Activated T-cell treated with anti-CD3 and anti-CD28 coated beads for 24 hours (primary cell): ENCODE data around the gene EIF2B5.
A peak's percentile ranks its signal among the peaks of the same experiment; 100 is the strongest.

Experiments
- DNase-seq: peaks from one replicate; pipeline ENCODE4 v3.0.0-alpha.2; 2020; ENCODE audit warnings: low read depth

EIF2B5 gene

DNA sequence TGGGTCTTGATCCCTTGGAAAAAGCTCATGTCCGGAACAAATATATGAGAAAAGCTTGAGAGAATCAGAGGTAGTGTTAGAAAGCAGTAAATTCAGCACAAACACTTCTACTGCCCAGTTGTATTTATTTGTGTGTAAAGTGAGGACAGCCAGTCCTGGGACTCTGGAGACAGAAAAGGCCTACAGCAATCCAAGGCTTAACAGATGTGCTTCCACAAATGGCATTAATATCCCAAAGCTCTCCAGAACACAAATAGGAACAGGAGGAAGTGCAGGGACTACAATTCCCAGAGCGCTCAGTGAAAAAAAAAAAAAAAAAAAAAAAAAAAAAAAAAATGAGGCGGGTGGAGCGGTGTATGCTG is 39.1 kb downstream of the EIF2B5 start:
- DNase-seq = no peak

DNA sequence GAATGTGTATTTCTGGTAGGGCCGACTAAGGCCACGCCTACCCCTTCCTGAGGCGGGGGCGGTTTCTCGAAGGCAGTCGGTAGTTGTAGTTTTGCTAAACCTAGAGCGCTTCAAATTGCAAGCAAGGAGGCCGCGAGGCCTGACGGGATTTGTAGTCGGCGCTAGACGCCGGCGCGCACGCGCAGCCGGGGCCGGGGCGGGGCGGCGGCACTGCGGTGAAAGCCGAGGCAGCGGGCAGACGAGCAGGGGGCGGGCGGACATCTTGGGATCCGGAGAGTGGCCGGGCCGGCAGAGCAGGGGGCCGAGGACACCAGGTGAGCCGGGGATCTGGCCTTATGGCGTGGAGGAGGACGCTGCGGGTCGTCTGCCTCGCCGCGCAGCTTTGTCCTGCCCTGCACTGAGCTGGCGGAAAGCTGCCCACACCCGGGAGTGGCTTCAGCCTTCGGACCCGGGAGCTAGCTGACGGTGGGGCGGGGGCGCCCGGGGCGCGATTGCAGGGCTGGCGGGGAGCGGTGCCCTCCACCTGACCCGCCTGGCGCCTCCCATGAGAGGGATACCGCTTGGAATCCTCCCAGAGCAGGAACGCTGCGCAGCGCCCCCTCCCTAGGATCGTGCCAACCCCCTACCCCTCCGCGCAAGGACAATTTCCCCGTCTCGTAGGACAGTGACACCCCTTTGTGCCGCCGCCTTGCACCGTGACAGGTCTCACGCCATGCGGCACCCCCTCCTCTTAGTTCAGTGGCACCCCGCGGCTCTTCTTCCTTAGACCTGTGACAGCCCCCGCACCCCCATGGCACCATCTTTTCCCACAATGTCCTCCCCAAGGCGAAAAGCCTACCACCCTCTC is 39.7 kb downstream of the EIF2B5 start, which contains the start of gene AP2M1:
TSS of gene AP2M1 (plus strand) at position 210 of the 847 bp plus-strand sequence. CDS start 2,139 bp downstream, outside the sequence.
- peak; percentile 97 for DNase-seq

DNA sequence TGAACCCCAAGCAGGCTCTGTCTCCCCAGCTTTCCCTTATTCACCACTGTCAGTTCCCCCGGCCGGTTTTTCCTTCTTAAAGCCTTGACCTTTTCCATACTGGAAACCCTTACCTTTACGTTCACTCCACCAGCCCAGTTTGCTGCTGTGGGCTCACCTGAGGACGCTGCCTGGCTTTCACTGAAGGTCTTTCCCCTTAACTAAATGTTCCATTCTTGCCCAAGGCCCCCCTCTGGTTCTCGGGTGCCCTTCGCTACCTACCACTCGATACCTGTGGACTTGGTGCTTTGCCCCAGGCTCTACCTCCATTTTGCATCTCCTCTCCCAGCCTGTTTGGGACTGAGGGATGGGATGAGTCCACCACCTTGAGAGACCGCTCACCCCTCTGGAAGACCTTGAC is 40.3 kb downstream of the EIF2B5 start:
- no peak for DNase-seq

DNA sequence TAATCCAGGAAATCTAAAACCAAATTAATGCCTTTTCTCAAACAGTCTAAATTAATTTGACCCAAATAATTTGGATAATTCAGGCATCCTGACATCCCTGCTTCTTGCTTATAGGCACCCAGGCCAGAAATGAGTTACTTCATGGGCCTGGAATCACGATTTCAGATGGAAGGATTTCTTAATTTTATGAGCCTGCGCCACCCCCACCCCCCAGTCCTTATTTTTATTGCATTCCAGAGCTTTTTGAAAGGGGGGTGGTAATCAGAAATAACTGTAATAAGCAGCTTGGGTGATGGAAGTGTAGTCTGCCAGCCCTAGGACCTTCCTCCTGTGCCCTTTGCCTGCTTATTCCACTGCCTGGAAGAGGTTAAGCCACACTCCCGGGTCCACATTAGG is 40.8 kb downstream of the EIF2B5 start:
- no peak for DNase-seq

DNA sequence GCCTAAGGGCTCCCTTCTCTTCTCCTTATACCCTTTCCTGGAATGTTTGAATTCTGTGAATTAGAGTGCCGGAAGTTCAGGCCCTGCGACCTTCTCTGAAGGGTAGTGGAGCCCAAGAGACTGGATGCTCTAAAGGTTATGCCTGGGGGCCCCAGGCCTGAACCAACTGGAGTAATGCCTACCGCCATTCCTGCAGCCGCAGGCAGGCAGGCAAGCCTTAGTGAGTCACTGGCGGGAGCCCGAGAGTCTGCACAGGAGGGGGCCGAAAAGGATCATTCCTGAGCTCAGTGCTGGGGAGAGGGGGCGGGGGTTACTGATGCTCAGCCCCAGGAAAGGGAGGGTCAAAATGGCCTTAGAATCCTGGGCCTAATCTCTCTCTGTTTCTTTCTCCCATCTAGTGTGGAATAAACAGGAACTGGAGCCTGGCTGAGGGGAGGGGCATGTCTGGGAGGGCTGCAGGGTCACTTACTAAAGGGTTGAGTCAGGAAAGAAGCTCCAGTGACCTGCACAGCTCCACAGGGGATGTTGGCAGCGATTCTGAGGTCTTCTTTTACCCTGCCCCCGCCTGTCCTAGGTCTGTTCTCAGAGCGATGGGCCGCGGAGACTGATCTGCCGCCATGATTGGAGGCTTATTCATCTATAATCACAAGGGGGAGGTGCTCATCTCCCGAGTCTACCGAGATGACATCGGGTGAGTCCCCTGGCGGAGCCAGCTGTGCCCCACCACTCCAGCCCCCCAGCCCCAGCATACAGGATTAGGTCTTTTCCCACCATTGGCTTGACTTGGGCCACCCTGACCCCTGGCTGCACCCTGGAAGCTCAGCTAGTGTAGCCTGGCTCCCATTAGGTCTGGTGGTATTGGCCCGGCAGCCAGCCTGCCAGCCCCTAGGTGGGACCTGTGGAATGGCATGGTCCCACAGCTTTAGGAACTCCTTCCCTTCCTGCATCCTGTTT is 41.5 kb downstream of the EIF2B5 start:
- no peak for DNase-seq

DNA sequence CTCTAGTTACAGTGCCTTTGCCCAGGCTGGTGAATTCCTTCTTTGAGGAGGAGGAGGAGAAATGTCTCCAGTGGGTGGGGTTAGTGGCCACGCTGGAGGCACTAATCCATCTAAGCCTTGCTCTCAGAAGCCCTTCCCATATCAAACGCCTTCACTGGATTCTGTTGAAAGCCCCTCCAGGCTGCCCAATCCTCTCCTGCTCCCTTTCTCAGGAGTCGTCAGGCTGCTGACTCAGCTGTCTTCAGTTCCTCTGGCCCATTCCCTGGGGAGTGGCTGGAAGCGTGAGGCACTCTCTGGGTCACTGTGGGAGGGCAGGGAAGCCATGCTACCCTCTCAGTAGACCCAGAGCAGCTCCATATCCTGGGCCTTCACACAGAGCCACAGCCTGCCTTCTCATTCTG is 42.2 kb downstream of the EIF2B5 start:
- no peak for DNase-seq

DNA sequence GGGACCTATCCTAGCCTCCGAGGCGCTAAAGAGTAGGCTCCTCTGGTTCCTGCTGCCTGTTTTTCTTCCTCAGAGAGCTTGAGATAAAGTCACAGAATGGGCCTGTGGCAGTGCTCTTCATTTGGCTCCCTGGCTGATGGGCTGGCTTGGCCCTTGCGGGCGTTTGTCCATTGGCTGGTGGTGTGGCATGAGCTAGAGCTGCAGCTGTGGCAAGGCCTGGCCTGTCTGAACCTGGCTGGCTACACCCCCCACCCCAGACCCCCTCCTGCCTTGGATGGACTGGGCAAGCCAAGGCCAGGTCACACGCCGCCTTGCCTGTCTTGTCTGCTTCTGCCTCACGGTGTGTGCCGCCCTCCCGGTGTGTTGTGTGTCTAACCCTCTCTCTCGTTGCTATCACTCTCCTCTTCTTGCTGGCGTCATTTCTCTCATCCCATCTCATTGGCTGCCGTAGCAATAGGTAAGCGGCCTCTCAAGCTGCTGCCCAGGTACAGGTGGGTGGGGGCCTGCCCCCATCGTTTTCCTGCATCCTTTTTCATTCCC is 42.7 kb downstream of the EIF2B5 start:
- DNase-seq = no peak

DNA sequence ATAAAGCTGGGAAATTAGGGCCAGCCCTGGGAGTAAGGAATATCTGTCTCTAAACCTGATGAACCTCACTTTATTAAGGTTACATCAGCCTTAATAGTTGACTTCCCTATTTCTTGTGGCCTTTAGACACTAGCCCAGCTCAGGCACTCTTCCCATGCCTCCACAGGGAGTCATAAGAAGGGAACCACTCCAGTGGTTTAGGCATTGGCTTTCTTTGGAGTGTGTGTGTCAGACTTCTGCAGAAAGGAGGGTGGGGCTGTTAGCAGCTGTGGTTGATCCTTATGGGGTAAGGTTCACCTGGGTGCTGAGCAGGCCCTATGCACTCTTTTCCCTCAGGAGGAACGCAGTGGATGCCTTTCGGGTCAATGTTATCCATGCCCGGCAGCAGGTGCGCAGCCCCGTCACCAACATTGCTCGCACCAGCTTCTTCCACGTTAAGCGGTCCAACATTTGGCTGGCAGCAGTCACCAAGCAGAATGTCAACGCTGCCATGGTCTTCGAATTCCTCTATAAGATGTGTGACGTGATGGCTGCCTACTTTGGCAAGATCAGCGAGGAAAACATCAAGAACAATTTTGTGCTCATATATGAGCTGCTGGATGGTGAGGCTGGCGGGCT is 43.5 kb downstream of the EIF2B5 start:
- DNase-seq = no peak

DNA sequence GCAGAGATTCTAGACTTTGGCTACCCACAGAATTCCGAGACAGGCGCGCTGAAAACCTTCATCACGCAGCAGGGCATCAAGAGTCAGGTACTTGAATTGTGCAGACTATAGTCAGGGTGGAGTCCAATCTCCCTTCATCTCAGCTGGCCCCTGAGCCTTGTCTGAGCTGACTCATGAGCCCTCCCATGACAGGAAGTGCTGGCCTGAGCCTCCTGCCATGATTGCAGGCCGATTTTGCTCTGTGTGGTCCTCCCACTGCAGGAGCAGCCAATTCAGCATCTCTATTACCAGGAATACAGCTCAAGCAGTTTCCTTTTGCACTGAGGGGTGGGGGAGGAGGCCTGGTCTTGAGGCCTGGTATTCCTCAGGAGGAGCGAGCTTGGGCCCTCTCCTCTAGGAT is 45.0 kb downstream of the EIF2B5 start:
- DNase-seq = no peak

DNA sequence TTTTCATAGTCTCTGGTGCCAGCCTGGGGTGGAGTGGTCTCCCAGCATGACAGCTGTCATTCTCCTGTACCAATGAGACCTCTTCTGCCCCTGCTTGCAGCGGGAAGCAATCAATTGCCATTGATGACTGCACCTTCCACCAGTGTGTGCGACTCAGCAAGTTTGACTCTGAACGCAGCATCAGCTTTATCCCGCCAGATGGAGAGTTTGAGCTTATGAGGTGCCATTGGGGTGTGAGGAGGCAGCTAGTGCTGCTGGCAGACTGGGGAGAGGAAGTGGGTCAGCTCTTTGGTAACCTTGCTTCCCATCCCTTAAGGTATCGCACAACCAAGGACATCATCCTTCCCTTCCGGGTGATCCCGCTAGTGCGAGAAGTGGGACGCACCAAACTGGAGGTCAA is 46.4 kb downstream of the EIF2B5 start:
- no peak for DNase-seq

DNA sequence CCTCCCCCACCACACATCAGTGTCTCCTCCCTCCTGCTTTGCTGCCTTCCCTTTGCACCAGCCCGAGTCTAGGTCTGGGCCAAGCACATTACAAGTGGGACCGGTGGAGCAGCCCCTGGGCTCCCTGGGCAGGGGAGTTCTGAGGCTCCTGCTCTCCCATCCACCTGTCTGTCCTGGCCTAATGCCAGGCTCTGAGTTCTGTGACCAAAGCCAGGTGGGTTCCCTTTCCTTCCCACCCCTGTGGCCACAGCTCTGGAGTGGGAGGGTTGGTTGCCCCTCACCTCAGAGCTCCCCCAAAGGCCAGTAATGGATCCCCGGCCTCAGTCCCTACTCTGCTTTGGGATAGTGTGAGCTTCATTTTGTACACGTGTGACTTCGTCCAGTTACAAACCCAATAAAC is 48.5 kb downstream of the EIF2B5 start:
- no peak for DNase-seq

DNA sequence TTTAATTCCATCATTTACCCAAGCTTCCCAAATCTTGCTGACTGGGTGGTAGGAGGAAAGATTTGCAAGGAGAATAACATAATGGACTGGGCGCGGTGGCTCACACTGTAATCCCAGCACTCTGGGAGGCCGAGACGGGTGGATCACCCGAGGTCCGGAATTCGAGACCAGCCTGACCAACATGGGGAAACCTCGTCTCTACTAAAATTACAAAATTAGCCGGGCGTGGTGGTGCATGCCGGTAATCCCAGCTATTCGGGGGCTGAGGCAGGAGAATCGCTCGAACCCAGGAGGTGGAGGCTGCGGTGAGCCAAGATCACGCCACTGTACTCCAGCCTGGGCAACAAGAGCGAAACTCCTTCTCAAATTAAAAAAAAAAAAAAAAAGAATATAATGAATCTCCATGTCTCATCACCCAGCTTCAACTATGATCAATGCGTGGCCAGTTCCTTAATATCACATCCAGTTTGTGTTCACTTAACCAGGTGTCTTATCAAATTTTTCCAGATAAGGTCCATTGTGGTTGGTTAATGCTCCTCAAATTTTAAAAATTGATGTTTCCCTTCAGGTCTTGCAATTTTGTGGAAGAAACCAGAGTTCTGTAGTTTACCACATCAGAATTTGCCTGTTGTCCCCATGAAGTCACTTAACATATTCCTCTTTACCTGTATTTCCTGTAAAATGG is 49.5 kb downstream of the EIF2B5 start:
- DNase-seq = no peak

DNA sequence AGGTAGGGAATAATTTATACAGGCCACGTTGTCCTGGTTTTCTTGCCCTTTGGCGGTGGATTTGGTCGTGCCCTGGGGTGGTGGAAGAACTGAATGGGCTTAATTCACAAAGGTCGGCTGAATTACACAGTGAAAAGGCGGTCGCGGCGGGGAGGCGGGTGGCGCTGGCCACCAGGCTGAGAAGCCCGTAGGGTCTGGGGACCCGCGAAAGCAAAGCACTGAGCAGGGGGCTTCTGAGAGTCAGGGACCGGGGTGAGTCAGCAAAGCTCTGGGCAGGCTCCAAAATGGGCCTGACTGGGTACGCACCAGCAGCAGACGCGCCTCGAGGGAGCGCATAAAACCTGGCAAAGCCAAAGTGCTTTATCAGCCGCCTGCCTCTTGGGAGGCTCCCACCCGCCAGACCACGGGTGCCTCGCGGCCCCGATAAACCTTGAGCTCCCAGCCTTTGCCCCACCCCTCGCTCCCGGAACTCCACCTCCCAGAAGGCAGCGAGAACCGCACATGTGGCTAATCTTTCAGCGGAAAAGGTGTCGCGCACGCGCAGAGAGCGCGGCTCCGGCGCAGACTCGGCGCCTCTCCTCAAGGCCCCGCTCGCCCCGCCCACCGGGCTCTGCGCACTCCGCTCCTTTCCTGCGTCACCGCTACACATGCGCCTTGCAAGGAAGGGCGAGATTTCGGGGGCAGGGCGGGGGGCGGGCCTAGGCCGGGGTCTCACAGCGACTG is 50.5 kb downstream of the EIF2B5 start:
- DNase-seq = peak; percentile 99

DNA sequence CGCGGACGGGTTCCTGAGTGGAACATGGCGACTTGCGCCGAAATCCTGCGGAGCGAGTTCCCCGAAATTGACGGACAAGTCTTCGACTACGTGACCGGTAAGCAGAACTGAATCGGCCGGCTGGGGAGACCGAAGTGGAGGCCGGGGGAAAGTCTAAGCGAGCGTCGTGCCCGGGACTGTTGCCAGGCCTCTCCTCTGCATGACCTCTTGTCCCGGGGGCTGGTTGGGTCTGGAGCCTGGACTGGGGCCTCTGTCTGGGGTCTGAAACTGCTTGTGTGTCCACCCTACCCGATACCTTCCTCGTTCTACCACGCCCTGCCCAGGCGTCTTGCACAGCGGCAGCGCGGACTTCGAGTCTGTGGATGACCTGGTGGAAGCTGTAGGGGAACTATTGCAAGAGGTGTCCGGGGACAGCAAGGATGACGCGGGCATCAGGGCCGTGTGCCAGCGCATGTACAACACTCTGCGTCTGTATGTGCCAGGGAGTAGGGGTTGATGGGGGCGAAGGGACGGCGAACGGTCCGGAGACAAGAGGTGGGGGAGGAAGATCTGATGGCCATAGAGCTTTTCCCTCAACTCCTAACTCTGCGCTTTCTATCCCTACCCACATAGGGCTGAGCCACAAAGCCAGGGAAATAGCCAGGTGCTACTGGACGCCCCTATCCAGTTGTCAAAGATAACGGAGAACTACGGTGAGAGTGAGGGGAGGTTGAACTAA is 51.2 kb downstream of the EIF2B5 start, which contains the start of gene ABCF3:
TSS of gene ABCF3 (plus strand) at position 16 of the 718 bp plus-strand sequence. CDS start at position 25, 9 bp downstream.
- DNase-seq = peak; percentile 15

DNA sequence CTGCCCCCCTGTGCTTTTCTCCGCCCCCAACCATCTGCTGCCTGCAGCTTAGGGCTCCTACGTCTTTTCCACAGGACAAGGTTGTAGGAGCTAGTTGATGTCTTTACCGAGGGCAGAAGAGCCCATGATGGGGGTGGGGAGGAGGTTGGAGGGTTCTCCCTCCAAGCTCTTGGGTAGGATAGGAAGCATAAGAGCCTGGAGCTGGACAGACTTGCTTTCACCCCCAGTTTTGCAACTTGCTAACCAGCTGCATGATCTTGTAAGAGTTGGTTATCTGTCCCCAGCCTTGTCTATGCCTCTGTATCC is 51.7 kb downstream of the EIF2B5 start:
- no peak for DNase-seq

DNA sequence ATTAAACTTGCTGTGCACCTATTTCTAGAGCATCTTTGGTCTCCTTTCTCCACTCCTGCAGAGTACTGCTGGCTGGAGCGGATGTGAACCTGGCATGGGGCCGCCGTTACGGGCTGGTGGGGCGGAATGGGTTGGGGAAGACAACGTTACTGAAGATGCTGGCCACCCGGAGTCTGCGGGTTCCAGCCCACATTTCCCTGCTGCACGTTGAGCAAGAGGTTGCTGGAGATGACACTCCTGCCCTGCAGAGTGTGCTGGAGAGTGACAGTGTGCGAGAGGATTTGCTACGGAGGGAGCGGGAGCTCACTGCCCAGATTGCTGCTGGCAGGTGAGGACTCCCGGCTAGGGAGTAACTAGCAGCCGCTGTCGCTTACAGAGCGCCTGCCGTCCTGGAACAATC is 52.9 kb downstream of the EIF2B5 start:
- no peak for DNase-seq

DNA sequence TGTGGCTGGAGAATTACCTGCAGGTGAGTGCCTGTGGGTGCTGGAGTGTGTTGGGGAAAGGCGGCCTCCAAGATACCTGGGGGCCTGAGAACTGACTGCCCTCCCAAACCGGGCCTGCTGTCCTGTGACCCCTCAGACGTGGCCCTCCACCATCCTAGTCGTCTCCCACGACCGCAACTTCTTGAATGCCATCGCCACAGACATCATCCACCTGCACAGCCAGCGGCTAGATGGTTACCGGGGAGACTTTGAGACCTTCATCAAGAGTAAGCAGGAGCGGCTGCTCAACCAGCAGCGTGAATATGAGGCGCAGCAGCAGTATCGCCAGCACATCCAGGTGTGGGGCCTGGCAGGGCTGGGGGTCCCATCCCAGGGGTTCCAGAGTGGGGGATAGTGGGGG is 54.3 kb downstream of the EIF2B5 start:
- DNase-seq = no peak

DNA sequence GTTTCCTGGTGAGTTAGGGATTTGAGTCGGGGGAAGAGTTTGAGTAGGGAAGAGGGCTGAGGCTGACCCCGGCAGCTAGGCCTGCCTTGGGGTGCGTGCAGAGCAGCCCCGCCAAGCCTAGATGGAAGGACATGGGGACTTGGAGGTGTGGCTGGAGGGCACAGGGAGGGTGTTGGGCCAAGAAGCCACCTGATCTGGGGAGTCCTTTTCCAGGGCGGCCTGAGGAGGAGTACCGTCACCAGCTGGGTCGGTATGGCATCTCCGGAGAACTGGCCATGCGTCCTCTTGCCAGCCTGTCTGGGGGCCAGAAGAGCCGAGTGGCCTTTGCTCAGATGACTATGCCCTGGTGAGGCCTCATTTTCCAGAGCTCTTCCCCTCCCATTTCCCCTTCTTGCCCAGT is 57.7 kb downstream of the EIF2B5 start:
- DNase-seq = no peak

DNA sequence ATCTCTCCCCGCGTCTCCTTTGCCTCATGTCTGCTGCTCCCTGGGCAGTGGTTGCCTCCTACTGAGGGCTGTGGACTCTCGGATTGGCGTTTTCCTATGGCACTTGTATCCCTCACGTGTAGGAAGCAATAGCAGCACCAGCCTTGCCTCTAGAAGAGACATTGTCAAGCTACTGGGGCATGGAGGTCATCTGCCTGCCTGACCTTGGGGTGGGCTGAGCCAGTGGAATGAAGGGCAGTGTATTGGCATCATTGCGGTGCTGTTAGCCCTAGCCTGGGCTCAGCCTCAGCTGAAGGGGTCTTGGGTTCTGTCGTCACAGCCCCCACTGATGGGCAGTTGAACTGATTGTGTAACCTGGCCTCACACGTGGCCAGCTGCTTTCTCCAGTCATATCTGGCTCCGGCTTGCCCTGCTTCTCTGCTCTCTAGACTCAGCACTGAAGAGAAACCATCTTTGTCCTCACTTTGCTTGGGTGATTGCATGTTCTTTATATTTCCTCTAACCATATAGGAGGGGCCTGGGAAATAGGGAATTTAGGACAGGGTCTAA is 58.9 kb downstream of the EIF2B5 start:
- no peak for DNase-seq
